IMR-90 (cell line): ENCODE results near the gene TOMM6. TPM values are rescaled to one million over a fixed set of nuclear protein-coding genes. Genes with fewer than 3 reads are reported as not detected.

Experiments
- ATAC-seq: fragments of 200-7000 bp; cut with Tn5 transposase; 2 replicates; pipeline ENCODE4 v1.9.1; 2020; ENCODE audit warnings: low read depth, mild to moderate bottlenecking, moderate library complexity
- BruUV-seq: library from RNA; stranded (reverse); fragments of 400-500 nt; replicated peaks from 2 replicates; lab custom pipeline; 2021; lab: Mats Ljungman, UMichigan
- CTCF ChIA-PET: fragments of 300-600 bp; formaldehyde crosslinking; extraction: SDS; loops from one replicate; lab custom pipeline; 2021; ENCODE audit warnings: antibody characterized with exemption; lab: Yijun Ruan, JAX
- POLR2A ChIA-PET: fragments of 300-600 bp; sonication (Branson Sonifier 250); formaldehyde crosslinking; loops from one replicate; lab custom pipeline; 2022; ENCODE audit warnings: antibody characterized with exemption; ENCODE audit not compliant: unreplicated experiment; lab: Charles Lee
- DNase-seq: peaks from one replicate; pipeline ENCODE4 v3.0.0; 2013
- H2AFZ ChIP-seq: replicated peaks from 2 replicates; pipeline ENCODE3; 2013; ENCODE audit warnings: low read length, mild to moderate bottlenecking; ENCODE audit not compliant: poor library complexity
- H2AK5ac ChIP-seq: 2 replicates; pipeline ENCODE4 v1.6.1; 2013; ENCODE audit warnings: low read depth, low read length, inconsistent platforms
- H2AK9ac ChIP-seq: replicated peaks from 2 replicates; pipeline ENCODE3; 2013; ENCODE audit warnings: mild to moderate bottlenecking, low read depth, low read length, moderate library complexity; ENCODE audit not compliant: poor library complexity
- H2BK120ac ChIP-seq: 2 replicates; pipeline ENCODE4 v1.6.1; 2013; ENCODE audit warnings: low read depth, low read length, inconsistent platforms
- H2BK15ac ChIP-seq: 3 replicates; pipeline ENCODE4 v1.6.1; 2013; ENCODE audit warnings: low read depth, low read length, inconsistent platforms
- H2BK20ac ChIP-seq: 2 replicates; pipeline ENCODE4 v1.6.1; 2013; ENCODE audit warnings: low read depth, mild to moderate bottlenecking, inconsistent platforms, low read length, moderate library complexity
- H2BK5ac ChIP-seq: 2 replicates; pipeline ENCODE4 v1.6.1; 2013; ENCODE audit warnings: mild to moderate bottlenecking, low read depth, low read length, inconsistent platforms; ENCODE audit not compliant: poor library complexity, severe bottlenecking
- H3K14ac ChIP-seq: replicated peaks from 2 replicates; pipeline ENCODE4 v1.6.1; 2013; ENCODE audit warnings: low read depth, low read length, inconsistent platforms
- H3K18ac ChIP-seq: 2 replicates; pipeline ENCODE4 v1.6.1; 2013; ENCODE audit warnings: low read depth, low read length, control low read depth
- H3K23ac ChIP-seq: 2 replicates; pipeline ENCODE4 v1.6.1; 2013; ENCODE audit warnings: low read depth, low read length, inconsistent platforms
- H3K27ac ChIP-seq: 2 replicates; pipeline ENCODE4 v1.5.1; 2013; ENCODE audit warnings: mild to moderate bottlenecking, control low read depth, low read length; ENCODE audit not compliant: insufficient read depth
- H3K27me3 ChIP-seq: 2 replicates; pipeline ENCODE4 v1.6.1; 2013; ENCODE audit warnings: low read length; ENCODE audit not compliant: control insufficient read depth, insufficient read depth
- H3K36me3 ChIP-seq: 2 replicates; pipeline ENCODE4 v1.6.1; 2013; ENCODE audit warnings: low read length, mixed read lengths; ENCODE audit not compliant: control insufficient read depth, insufficient read depth
- H3K4ac ChIP-seq: 2 replicates; pipeline ENCODE4 v1.6.1; 2013; ENCODE audit warnings: low read depth, low read length, inconsistent platforms
- H3K4me1 ChIP-seq: 2 replicates; pipeline ENCODE4 v1.6.1; 2013; ENCODE audit warnings: low read length, mixed read lengths; ENCODE audit not compliant: control insufficient read depth, insufficient read depth
- H3K4me2 ChIP-seq: 2 replicates; pipeline ENCODE4 v1.6.1; 2013; ENCODE audit warnings: low read depth, mild to moderate bottlenecking, control low read depth, low read length, moderate library complexity
- H3K4me3 ChIP-seq: 2 replicates; pipeline ENCODE4 v1.5.1; 2013; ENCODE audit warnings: low read depth, mild to moderate bottlenecking, control low read depth, low read length, moderate library complexity; ENCODE audit not compliant: insufficient read depth
- H3K56ac ChIP-seq: 2 replicates; pipeline ENCODE4 v1.6.1; 2013; ENCODE audit warnings: low read length, inconsistent platforms; ENCODE audit not compliant: insufficient read depth; ENCODE audit errors: extremely low read depth
- H3K79me1 ChIP-seq, 2 experiments: 2 replicates each; pipeline ENCODE4 v1.6.1; 2013; ENCODE audit warnings: low read length in 2 of 2, inconsistent platforms in 1 of 2, low read depth in 1 of 2
- H3K9ac ChIP-seq: 2 replicates; pipeline ENCODE4 v1.6.1; 2013; ENCODE audit warnings: low read depth, low read length, control low read depth
- H3K9me1 ChIP-seq: 2 replicates; pipeline ENCODE4 v1.6.1; 2013; ENCODE audit warnings: low read length, inconsistent platforms; ENCODE audit not compliant: insufficient read depth
- H3K9me3 ChIP-seq: 2 replicates; pipeline ENCODE4 v1.6.1; 2013; ENCODE audit warnings: low read length; ENCODE audit not compliant: control insufficient read depth, insufficient read depth
- H4K20me1 ChIP-seq: 2 replicates; pipeline ENCODE4 v1.6.1; 2013; ENCODE audit warnings: low read length, inconsistent platforms; ENCODE audit not compliant: insufficient read depth
- H4K5ac ChIP-seq: 2 replicates; pipeline ENCODE4 v1.6.1; 2013; ENCODE audit warnings: mild to moderate bottlenecking, low read depth, low read length, control low read depth
- H4K8ac ChIP-seq, 2 experiments: 2 replicates each; pipeline ENCODE4 v1.6.1; 2013; ENCODE audit warnings: low read depth in 2 of 2, low read length in 2 of 2, control low read depth in 1 of 2, inconsistent platforms in 1 of 2
- H4K91ac ChIP-seq: 2 replicates; pipeline ENCODE4 v1.6.1; 2013; ENCODE audit warnings: low read depth, low read length, inconsistent platforms; ENCODE audit not compliant: insufficient read depth
- BHLHE40 ChIP-seq: fragments of 150-350 bp; IDR thresholded peaks from 2 replicates; pipeline ENCODE4 v1.6.1; 2016; ENCODE audit warnings: mild to moderate bottlenecking, low read depth, low read length
- CEBPB ChIP-seq: IDR thresholded peaks from 2 replicates; pipeline ENCODE4 v1.6.1; 2012; ENCODE audit warnings: low read depth, low read length, improper control_type of control experiment
- CHD1 ChIP-seq: IDR thresholded peaks from 2 replicates; pipeline ENCODE4 v1.6.1; 2012; ENCODE audit warnings: low read depth, low read length, improper control_type of control experiment
- FOS ChIP-seq: fragments of 150-350 bp; IDR thresholded peaks from 2 replicates; pipeline ENCODE4 v1.6.1; 2016; ENCODE audit warnings: low read depth, low read length
- MAFK ChIP-seq: IDR thresholded peaks from 2 replicates; pipeline ENCODE4 v1.6.1; 2012; ENCODE audit warnings: low read depth, low read length, improper control_type of control experiment
- MXI1 ChIP-seq: IDR thresholded peaks from 2 replicates; pipeline ENCODE4 v1.6.1; 2012; ENCODE audit warnings: low read depth, mild to moderate bottlenecking, low read length, moderate library complexity, borderline replicate concordance
- NFE2L2 ChIP-seq: fragments of 150-350 bp; IDR thresholded peaks from 2 replicates; pipeline ENCODE4 v1.6.1; 2016; ENCODE audit warnings: low read depth, mild to moderate bottlenecking, low read length
- RAD21 ChIP-seq: IDR thresholded peaks from 2 replicates; pipeline ENCODE4 v1.6.1; 2012; ENCODE audit warnings: low read length, improper control_type of control experiment
- RCOR1 ChIP-seq: IDR thresholded peaks from 2 replicates; pipeline ENCODE4 v1.6.1; 2012; ENCODE audit warnings: mild to moderate bottlenecking, low read length, improper control_type of control experiment; ENCODE audit not compliant: insufficient replicate concordance
- RFX5 ChIP-seq: IDR thresholded peaks from 2 replicates; pipeline ENCODE4 v1.8.0; 2012; ENCODE audit warnings: low read depth, mild to moderate bottlenecking, low read length, moderate library complexity
- SMC3 ChIP-seq: fragments of 150-350 bp; IDR thresholded peaks from 2 replicates; pipeline ENCODE4 v1.6.1; 2016; ENCODE audit warnings: low read depth, mild to moderate bottlenecking, antibody characterized with exemption, low read length, moderate library complexity
- WGBS, 2 experiments: methylation state at CpG; one replicate each; pipeline versions ENCODE4 v1.1.5 to v1.1.7; 2013; ENCODE audit warnings: missing lambda C conversion rate in 2 of 2; ENCODE audit not compliant: insufficient read length in 1 of 2; ENCODE audit errors: extremely low coverage in 2 of 2; 5-methylcytosine and 5-hydroxymethylcytosine counted together
- dilution Hi-C: fragments of 300-500 bp; cut with HindIII; formaldehyde crosslinking; loops from one replicate; pipeline ENCODE4 v1.14.3; 2018; ENCODE audit warnings: low sequenced_read_pairs; ENCODE audit not compliant: unreplicated experiment
- in situ Hi-C: fragments of 300-500 bp; cut with MboI; formaldehyde crosslinking; loops from 3 replicates; pipeline ENCODE4 v1.14.3; 2019; ENCODE audit warnings: low sequenced_read_pairs, inconsistent platforms, mixed read lengths
- intact Hi-C: fragments of 100-400 bp; cut with micrococcal nuclease; formaldehyde crosslinking; loops from 2 replicates; pipeline ENCODE4 v1.10.0; 2022
- polyA plus RNA-seq, 3 experiments: library from polyadenylated mRNA; depleted of rRNA; stranded (reverse); fragments of >200 nt; gene quantifications; 2 replicates each; pipeline ENCODE4 v1.2.3, GENCODE V29; 2012; ENCODE audit warnings: low replicate concordance in 1 of 3
- total RNA-seq: library from RNA; depleted of rRNA; stranded (reverse); fragments of >200 nt; gene quantifications from 2 replicates; pipeline ENCODE4 v1.2.3, GENCODE V29; 2012
- TF ChIP-seq, protein P1 (sequence below): fragments of 150-350 bp; IDR thresholded peaks from 2 replicates; pipeline ENCODE4 v1.6.1; 2016; ENCODE audit warnings: low read depth, mild to moderate bottlenecking, low read length, moderate library complexity, borderline replicate concordance
- TF ChIP-seq, protein P2 (sequence below): fragments of 150-350 bp; IDR thresholded peaks from 2 replicates; pipeline ENCODE4 v1.6.1; 2017; ENCODE audit warnings: mild to moderate bottlenecking, antibody characterized with exemption, low read length, low read depth

The TOMM6 gene
- total and polyA plus RNA-seq, 2 of the 4 experiments (the other 2 are of a cell fraction): 128 to 227 TPM

DNA sequence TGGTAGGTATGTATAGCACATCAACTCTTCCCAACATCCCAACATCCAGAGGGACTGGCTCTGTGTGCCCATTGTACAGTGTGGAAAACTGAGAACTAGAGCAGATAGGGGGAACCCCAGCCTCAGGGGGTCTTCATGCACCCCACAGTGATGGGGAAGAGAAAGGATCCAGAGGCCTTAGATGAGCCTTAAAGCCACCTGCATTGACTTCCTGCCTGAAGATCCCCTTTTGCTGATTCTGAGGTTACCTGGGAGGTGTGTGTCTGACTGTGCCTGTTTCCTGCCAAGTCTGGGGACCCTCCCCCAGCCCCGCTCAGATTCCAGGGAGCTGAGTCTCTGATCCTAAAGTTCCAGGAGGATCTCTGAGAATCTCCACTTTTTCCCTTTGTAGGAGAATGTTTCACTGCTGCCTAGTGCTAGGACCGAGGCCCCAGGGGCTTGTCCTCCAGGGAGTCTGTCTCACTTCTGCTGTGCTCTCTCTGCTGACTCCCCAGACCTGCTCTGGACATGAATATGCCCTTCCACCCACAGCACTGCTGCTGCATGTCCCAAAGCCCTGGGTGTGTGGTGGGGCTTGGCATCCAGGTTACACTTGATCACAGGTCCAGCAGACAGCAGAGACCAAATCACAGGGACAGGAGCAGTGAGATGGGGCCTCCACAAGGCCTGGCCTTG is 27.5 kb upstream of the TOMM6 start:
- H3K4me3 ChIP-seq: no peak overlapping the region
- no peak overlapping the region for H3K4me2 ChIP-seq
- ATAC-seq (no peak), DNase-seq (no peak)
- no peak overlapping the region for H2BK15ac ChIP-seq
- no peak overlapping the region for H4K8ac ChIP-seq
- no peak overlapping the region for H2AFZ ChIP-seq
- H3K9me3 ChIP-seq: no peaks in the 10 kb centered on the region
- intact Hi-C loops (no loop called here), dilution Hi-C loops (no loop called here), in situ Hi-C loops (no loop called here)
- H3K9ac ChIP-seq: no peak overlapping the region
- no peak overlapping the region for H3K56ac ChIP-seq
- H4K91ac ChIP-seq: no peak overlapping the region
- no peak overlapping the region for H3K27ac ChIP-seq
- BruUV-seq: no TSS peak
- no peak overlapping the region for H2BK120ac ChIP-seq
- H3K23ac ChIP-seq: no peak overlapping the region
- CTCF ChIA-PET: no interaction called here
- no peaks in the 10 kb centered on the region for H4K20me1 ChIP-seq
- H3K27me3 ChIP-seq: peaks cover 25% of the 10 kb centered on the region
- TF ChIP-seq RCOR1 (no peak), NFE2L2 (no peak), FOS (no peak), CHD1 (no peak), RFX5 (no peak), MXI1 (no peak), RAD21 (no peak), SMC3 (no peak), MAFK (no peak), CEBPB (no peak), BHLHE40 (no peak)
- TF ChIP-seq, protein P1, sequence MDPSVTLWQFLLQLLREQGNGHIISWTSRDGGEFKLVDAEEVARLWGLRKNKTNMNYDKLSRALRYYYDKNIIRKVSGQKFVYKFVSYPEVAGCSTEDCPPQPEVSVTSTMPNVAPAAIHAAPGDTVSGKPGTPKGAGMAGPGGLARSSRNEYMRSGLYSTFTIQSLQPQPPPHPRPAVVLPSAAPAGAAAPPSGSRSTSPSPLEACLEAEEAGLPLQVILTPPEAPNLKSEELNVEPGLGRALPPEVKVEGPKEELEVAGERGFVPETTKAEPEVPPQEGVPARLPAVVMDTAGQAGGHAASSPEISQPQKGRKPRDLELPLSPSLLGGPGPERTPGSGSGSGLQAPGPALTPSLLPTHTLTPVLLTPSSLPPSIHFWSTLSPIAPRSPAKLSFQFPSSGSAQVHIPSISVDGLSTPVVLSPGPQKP: no peak
- TF ChIP-seq, protein P2, sequence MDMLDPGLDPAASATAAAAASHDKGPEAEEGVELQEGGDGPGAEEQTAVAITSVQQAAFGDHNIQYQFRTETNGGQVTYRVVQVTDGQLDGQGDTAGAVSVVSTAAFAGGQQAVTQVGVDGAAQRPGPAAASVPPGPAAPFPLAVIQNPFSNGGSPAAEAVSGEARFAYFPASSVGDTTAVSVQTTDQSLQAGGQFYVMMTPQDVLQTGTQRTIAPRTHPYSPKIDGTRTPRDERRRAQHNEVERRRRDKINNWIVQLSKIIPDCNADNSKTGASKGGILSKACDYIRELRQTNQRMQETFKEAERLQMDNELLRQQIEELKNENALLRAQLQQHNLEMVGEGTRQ: no peak
- no CpG with 5 or more reads among the region's 2 CpGs for WGBS, 2 experiments
- H3K4ac ChIP-seq: no peak overlapping the region
- H2AK5ac ChIP-seq: no peak overlapping the region
- no peaks in the 10 kb centered on the region for H3K79me1 ChIP-seq
- H3K4me1 ChIP-seq: peaks cover 3% of the 10 kb centered on the region; the same call in 1 of the 2 replicates
- H3K14ac ChIP-seq: no peak overlapping the region
- H3K36me3 ChIP-seq: no peaks in the 10 kb centered on the region
- H2AK9ac ChIP-seq: no peak overlapping the region
- no peak overlapping the region for H2BK5ac ChIP-seq
- H4K5ac ChIP-seq: no peak overlapping the region
- H3K18ac ChIP-seq: no peak overlapping the region
- POLR2A ChIA-PET: no interaction called here
- no peak overlapping the region for H2BK20ac ChIP-seq
- H3K9me1 ChIP-seq: no peaks in the 10 kb centered on the region; the same call in 1 of the 2 replicates
